ENCODE results near the gene PLA2G7. TPM values are rescaled to one million over a fixed set of nuclear protein-coding genes. Genes with fewer than 3 reads are reported as not detected.
"Not testable (repeated sequence)": the region's sequence is repeated elsewhere in the genome, so short reads cannot be mapped to it uniquely, and the experiment has no call there.

Gene PLA2G7
- total RNA-seq, 1 donor from 2014 or later = not detected

GRCh38 chr6:46749731-46750130 lies 14.6 kb upstream of the PLA2G7 start:
- DNase-seq (ENCODE audit: extremely low read depth, low read depth, low spot score) = no peak

GRCh38 chr6:46748940-46749503 lies 13.8 kb upstream of the PLA2G7 start:
- DNase-seq (ENCODE audit: extremely low read depth, low read depth, low spot score) = no peak

- DNase-seq (ENCODE audit: extremely low read depth, low read depth, low spot score) = no peak
Measured at GRCh38 chr6:46746696-46747095, 11.5 kb upstream of the PLA2G7 start, which contains the start of gene ANKRD66. TSS of gene ANKRD66 (plus strand) at chr6:46746933. CDS start at chr6:46751949, 5,016 bp downstream.

- DNase-seq (ENCODE audit: extremely low read depth, low read depth, low spot score) = no peak
Measured at GRCh38 chr6:46745973-46746372, 10.8 kb upstream of the PLA2G7 start.

- DNase-seq (ENCODE audit: extremely low read depth, low read depth, low spot score) = not testable (repeated sequence)
Measured at GRCh38 chr6:46744159-46744725, 9.1 kb upstream of the PLA2G7 start.

GRCh38 chr6:46743425-46744158 lies 8.4 kb upstream of the PLA2G7 start:
- no peak for DNase-seq (ENCODE audit: extremely low read depth, low read depth, low spot score)

GRCh38 chr6:46741910-46742309 lies 6.7 kb upstream of the PLA2G7 start:
- DNase-seq (ENCODE audit: extremely low read depth, low read depth, low spot score) = no peak

- no peak for DNase-seq (ENCODE audit: extremely low read depth, low read depth, low spot score)
Measured at GRCh38 chr6:46741482-46741881, 6.3 kb upstream of the PLA2G7 start.

GRCh38 chr6:46736906-46737305 lies 1.7 kb upstream of the PLA2G7 start:
- no peak for DNase-seq (ENCODE audit: extremely low read depth, low read depth, low spot score)

GRCh38 chr6:46735720-46736031 lies 501 bp upstream of the PLA2G7 start:
- DNase-seq (ENCODE audit: extremely low read depth, low read depth, low spot score) = no peak

GRCh38 chr6:46733341-46733801 lies 1.8 kb downstream of the PLA2G7 start:
- DNase-seq (ENCODE audit: extremely low read depth, low read depth, low spot score) = no peak

- no peak for DNase-seq (ENCODE audit: extremely low read depth, low read depth, low spot score)
Measured at GRCh38 chr6:46730921-46731461, 4.2 kb downstream of the PLA2G7 start.

GRCh38 chr6:46729787-46730326 lies 5.3 kb downstream of the PLA2G7 start:
- DNase-seq (ENCODE audit: extremely low read depth, low read depth, low spot score) = no peak

- DNase-seq (ENCODE audit: extremely low read depth, low read depth, low spot score) = no peak
Measured at GRCh38 chr6:46720401-46720800, 14.8 kb downstream of the PLA2G7 start.

- DNase-seq (ENCODE audit: extremely low read depth, low read depth, low spot score) = no peak
Measured at GRCh38 chr6:46719099-46719498, 16.1 kb downstream of the PLA2G7 start.

GRCh38 chr6:46715141-46715540 lies 20.0 kb downstream of the PLA2G7 start:
- no peak for DNase-seq (ENCODE audit: extremely low read depth, low read depth, low spot score)

- no peak for DNase-seq (ENCODE audit: extremely low read depth, low read depth, low spot score)
Measured at GRCh38 chr6:46711491-46711890, 23.7 kb downstream of the PLA2G7 start.

GRCh38 chr6:46706464-46706863 lies 28.7 kb downstream of the PLA2G7 start:
- DNase-seq (ENCODE audit: extremely low read depth, low read depth, low spot score) = no peak

GRCh38 chr6:46704562-46704961 lies 30.6 kb downstream of the PLA2G7 start:
- DNase-seq (ENCODE audit: extremely low read depth, low read depth, low spot score) = no peak

- DNase-seq (ENCODE audit: extremely low read depth, low read depth, low spot score) = no peak
Measured at GRCh38 chr6:46699970-46700369, 35.2 kb downstream of the PLA2G7 start.

GRCh38 chr6:46690911-46691451 lies 44.2 kb downstream of the PLA2G7 start:
- no peak for DNase-seq (ENCODE audit: extremely low read depth, low read depth, low spot score)
